NCI-H510A (cell line): Measurements from ENCODE around the gene YKT6.

Source experiments
- DNase-seq: peaks from one replicate; lab custom pipeline; 2025; lab: John Stamatoyannopoulos, UW

The YKT6 gene

DNA sequence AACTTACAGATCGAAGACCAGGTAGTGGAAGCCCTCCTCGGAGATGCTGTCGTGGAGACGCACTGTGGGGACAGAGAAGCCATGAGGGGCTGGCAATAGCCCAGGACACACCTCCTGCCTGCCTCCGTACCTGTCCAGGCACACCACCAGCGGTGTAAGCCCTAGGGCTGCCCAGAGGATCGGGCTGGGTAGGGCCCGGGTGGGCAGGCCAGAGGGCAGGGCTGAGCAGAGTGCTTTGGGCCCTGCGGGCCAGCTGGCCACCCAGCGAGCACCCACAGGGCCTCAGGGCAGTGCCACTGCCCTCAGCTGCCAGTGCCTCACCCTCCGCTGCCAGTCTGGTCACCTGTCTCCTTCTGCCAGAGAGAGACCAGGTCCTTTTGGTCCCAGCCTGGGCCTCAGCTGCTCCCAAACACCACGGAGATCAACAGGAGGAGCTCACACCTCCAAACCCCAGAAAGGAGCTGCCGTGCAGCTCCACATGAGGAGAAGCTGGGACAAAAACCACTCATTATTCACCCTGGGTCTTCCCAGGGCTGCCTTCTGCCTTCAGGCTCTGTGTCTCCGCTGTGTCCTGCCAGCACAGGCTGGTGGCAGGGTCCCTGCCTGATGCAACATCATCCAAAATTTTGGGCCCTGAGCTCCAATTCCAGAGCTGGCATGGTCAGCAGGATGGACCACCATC, 58.2 kb downstream of the YKT6 start:
- DNase-seq, result no peak

DNA sequence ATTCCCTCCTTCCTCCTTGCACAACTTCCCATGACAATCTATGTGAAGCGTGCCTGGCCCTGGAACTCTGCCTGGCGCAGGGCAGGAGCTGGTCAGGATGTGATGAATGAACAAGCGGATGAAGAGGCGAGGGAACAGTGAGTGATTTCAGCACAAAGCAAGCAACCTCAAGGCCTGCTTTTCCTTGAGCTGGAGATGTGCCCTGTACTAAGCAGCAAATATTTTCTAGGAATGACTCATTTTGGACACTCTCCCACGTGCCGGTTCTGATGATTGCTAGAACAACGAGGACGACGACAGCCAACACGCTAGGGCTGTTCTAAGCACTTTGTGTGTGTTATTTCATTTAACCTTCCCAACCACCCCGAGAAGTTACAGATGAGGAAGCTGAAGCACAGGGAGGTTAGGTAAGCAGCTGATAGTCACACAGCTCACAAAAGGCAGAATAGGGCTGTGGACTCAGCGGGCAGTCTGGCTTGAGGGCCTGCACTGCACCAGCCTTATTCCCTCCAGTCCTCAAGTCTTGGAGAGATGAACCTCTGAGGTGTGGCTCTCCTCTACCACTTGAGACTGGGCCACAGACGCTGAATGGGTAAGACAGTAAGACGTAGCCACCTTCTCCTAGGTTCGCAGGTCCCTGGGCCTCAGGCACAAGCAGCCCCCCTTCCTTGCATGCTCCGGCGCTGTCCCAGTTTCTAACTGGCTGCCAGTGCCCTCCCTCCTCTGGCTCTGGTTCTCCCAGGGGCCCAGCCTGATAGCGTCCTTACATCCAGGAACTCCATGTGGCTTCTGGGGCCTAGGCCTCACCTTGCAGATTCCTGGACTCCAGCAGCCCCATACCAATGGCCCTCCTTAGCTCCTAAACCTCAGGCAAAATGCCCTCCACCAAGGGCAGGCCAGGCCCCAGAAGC, 59.0 kb downstream of the YKT6 start:
- no peak for DNase-seq

DNA sequence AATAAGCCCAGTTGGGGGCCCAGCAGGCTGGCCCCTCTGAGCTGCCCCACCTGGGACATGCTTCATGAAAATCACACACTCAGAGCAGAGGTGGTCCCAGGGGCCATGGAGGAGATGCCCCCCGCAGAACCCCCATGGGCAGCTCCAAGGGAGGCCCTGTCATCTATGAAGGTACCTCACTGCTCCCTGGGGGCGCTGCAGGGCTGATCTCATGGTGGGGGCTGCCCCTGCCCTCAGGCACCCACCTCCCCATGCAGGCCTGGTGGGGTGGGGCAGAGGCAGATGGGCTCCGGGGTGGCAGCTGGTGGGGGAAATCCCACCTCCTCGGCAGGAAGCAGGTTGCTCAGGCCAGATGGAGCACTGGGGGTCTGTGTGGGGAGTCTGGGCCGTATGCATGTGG, 60.5 kb downstream of the YKT6 start:
- no peak for DNase-seq

DNA sequence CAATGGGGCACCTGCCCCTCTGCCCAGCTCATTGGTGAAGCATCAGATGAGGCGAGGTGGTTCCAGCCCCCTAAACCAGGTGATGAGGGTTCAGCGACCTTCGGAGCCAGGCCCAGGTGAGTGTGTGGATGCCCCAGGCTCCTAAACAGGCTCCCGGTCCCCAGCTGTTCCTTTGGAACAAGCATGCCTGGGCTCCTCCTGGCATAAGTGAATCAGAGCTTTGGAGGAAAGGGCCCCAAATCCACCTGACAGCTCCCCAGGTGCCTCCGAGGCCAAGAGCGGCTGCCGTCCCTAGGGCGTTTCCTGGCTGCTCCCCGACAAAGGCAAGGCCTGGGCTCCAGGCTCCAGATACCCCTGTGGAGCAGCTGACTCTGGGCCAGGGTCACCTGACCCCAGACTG, 61.3 kb downstream of the YKT6 start:
- no peak for DNase-seq

DNA sequence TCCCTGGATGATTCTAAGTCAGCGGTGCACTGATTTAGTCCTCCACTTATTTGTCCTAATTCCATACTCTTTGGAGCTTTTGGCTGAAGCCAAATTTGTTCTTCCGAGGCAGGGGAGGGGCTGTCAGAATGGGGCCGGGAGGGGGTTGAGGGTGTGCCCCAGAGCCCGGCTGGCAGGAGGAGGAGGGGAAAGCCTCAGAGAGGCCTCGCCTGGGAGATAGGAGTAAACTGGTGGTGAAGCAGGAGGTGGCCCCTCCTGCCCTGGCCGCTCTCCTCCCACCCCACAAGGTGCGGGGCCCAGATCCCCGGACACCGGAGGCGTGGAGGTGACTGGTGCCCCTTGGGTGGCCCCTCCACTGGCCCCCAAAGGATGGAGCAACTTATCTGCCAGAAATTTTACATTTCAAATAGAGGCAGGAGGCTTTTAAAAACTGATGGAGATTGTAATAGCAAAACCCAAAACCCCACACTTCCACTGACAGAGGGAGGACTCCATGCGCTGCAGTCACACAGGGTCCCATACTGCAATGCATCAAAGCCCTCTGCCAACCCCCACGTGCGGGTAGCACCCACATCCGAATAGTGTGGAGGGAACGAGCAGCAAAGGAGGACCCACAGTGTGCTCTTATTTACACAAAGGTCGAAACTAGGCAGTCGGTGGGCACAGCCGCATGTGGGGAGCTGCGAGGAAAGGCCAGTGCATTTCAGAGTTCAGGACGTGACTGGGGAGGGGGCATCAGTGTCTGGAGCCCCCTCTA, 62.7 kb downstream of the YKT6 start:
- no peak for DNase-seq
